HG03045 (cell line): ENCODE results near the gene NAB1.

Source experiments
- ATAC-seq: cut with Tn5 transposase; IDR thresholded peaks from one replicate; pipeline ENCODE4 v1.9.1; 2021; ENCODE audit warnings: mild to moderate bottlenecking, moderate library complexity; ENCODE audit not compliant: unreplicated experiment

NAB1 gene

DNA sequence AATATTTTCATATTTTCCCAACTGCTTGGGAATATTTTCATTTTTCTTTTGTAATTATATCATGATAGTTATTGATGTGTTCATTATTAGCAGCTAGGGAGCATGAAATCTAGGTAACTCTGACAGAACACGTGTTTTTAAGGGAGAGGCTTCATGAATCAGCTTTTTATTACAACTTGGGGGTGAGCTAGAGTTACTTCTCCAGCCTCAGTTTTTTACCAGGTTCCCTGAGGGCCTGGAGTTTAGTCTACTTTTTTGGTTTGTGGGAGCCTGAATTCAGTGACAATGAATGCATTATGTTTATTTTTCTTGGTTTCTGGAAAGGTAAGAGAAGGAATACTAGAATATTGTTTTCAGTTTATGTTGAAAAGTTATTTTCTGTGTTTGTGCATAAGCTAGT lies 18.0 kb downstream of the NAB1 start:
- ATAC-seq, result no peak

DNA sequence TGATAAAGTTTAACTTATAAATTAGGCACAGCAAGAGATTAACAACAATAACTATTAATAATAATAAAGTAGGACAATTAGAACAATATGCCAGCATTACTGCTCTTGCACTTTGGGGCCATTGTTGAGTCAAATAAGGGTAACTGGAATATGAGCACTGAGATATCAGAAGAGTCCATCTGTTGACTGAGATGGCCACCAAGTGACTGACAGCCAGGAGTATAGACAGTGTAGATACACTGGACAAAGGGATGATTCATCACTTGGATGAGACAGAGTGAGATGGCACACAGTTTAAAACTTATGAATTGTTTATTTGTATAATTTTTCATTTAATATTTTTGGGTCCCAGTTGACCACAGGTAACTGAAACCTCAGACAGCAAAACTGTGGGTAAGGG lies 20.0 kb downstream of the NAB1 start:
- ATAC-seq, result no peak

DNA sequence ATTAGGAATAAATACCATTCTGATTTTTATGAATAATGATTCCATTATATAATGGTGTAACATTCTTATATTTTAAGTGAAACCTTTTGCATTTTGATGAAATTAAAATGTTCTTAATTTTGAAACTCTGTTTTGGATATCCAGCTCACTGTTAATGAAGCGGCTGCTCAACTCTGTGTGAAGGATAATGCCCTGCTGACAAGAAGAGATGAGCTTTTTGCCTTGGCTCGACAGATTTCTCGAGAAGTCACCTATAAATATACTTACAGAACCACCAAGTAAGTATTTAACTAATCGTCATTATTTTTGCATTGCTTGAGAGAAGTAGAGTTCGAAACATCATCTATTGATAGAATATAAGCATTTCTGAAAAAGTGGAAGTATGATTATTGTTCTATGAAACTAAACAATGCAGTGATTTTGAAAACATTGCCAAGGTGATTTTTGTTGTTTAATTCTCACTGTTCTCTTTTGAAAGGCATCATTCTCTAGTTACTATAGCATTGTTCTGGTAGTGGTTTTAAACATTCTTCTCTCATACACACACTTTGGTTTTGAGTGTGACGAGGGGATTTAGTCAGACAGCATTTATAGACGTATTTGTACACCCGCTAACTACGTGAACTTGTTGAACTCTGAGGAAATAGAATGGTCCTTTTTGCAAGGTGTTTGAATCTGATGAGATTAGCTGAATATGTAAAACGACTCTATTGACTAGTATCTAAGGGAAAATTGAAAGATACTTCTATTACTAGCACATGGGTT lies 21.5 kb downstream of the NAB1 start:
- peak; percentile 48 for ATAC-seq

DNA sequence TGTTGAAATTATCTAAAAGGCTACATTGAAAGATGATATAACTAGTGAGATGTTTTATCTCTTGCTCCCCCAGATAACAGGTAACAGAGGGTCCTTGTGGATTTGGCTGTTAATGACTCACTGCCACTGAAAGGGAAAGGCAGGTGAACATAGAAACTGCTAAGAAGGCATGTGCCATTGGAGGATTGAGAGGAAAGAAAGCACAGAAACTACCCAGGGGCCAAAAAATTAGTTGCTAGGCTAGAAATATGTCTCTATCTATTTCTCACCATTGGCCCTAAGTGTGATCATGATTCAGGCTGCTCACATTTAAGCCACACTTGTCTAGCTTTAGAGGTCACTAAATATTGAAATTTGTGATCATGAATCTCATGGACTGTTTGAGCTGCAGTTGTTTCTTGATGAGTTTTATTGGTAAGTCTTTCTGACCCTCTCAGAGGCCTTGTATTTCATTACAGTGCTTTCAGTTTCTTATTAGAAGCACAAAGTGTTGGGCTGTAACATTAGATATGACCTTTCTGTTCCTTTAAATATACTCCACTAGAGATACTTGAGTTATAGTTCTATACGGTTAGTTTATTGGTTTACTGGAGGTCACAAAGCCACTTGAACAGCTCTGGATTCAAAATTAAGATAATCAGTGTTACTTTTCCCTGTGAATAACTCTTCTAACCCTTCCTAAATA lies 26.2 kb downstream of the NAB1 start:
- ATAC-seq, result peak; percentile 30

DNA sequence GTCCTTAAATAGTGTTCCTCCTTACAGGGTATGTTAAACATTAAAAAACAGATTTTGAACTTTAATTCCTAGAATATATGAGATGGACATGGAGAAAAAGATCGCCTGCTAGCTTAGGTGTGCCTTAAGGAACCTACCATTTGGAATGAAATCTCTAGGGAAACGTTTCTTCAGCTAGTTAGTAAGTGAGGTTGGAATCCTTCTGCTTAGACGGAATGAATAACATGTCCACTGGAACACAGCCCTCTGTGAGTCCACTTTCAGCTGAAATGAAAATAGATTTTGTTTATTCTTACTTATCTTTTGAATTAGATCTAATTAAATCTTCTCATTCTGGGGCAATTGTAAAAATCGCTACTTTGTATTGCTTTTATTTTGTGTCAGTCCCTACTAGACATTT lies 28.4 kb downstream of the NAB1 start:
- no peak for ATAC-seq

DNA sequence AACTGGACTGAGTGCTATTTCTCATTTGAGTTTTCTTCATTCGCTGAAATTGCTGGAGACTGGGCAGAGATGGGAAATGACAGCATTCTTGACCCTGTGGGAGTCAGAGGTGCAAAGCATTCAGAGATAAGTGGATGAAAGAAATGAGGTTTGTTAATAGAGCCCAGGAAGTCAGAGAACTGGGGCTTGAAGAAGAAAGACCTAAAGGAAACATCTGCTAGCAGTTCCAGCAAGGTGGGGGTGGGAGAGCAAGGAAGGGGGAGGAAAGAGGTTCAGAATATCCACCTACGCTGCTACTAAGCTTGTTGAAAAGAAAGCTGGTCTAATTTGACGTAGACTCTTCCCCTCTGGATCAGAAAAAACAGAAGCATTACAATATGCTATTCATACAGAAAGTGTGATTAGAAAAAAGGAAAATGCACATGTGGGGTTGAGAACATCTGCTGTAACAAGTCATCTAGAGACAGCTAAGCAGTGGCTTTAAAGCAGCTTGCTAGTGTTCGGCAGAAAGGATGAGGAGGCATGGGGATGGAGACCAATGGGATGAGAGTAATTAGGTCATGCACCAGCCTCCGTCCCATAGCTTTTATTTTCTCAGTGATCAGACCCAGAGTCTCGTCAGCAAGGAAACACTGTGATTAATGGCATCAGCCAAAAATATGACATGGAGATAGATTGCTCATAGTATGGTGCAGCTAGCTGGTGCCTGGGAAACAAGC lies 29.7 kb downstream of the NAB1 start:
- peak; percentile 62 for ATAC-seq

DNA sequence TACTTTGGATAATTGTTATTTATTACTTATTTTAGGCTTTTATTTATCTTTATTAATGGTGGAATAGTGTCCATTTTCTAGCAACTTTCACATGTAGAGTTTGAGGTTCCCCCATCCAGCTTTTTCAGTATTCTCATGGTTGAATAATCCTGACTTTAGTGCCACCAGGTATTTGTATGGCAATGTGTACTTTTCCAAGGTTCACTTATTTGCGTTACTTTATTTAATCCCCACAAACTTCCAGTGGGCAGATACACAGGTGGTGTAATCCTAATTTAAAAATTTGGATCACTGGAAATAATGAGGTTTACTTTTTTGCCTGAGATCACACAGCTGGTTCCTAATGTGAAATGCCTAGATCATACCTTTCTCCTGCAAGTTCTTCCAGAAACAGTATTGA lies 30.5 kb downstream of the NAB1 start:
- ATAC-seq, result no peak

DNA sequence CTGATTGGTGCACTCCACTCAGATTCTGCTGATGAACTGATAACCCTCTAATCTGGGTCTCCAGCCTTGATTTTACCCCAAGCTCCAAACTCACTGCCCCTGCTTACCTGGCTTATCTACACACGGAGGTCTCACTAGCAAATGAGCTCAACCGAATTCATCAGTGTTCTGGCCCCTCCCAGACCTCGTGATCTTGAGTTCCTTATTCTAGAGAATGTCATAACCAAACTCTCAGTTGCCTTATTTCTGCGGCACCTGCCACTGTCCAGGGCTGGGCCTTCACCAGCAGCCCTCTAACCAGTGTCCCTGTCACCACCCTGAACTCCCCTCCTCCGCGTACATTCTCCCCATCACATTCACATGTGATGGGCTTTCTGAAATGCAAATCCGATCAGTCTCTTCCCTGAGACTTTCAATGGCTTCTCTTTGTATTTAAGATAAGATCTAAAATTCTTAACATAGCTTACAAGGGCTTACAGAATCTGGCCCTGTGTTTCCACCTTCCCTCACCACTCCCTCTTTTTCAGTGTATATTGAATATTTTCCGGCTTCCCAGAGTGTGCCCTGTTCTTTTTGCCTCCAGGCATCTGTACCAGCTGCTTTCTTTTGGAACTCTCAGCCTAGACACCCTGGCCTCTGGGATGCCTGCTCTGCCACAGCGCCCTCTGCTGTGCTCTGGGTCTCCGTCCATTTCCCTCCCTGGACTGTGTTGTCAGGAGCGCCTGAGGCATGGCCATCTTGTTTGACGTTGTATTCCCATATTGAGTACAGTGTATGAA lies 31.1 kb downstream of the NAB1 start:
- peak; percentile 56 for ATAC-seq

DNA sequence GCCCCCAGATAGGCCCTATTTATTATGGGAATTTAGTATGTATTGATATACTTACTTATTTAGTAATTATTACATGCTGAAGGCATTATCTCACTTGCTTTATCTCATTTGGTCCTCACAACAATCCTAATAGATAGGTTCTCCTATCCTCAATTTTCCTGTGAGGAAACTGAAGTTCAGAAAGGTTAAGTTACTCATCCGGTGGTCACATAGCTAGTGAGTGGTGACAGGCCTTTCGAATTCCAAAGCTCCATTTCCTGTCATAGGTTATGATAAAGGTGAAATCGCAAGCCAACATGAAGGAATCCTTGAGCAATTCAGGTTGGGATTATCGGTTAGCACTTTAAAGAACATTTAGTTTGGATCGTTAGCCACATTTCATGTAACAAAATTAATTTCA lies 33.3 kb downstream of the NAB1 start:
- no peak for ATAC-seq

DNA sequence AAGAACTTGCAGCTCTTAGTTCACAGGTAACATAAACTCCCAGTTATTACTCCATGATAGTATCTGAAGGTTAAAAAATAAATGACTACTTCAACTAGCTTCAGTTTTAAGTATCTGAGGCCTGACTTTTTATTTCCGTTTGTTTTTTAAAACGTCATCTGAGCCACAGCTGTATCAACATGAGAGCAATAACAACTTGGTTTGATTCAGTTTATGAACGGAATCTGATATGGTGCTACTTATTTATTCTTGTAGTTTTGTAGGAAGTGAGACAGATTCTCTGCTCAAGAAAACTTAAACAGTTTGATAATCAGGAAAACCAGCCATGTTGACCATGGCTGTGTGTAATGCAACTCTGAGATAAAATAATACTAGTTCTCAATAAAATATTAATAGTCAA lies 34.9 kb downstream of the NAB1 start:
- no peak for ATAC-seq

DNA sequence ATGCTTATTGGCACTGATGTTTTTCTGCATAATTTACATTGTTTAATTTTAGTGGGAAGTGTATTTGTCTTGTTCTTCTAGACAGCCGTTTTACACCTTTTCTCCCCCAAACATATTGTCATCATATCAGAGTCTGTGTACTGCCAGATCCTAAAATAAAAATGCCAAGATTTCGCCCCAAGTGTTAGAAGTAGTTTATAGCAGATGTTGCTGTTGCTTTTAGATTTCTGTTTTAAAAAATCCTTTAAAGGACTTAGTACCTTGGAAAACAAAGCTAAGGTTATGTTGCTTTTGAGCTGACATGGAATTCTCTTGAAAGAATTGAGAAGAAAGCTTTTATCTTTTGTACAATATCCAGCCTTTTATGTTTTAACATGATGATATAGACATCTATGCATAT lies 36.0 kb downstream of the NAB1 start:
- ATAC-seq, result no peak

DNA sequence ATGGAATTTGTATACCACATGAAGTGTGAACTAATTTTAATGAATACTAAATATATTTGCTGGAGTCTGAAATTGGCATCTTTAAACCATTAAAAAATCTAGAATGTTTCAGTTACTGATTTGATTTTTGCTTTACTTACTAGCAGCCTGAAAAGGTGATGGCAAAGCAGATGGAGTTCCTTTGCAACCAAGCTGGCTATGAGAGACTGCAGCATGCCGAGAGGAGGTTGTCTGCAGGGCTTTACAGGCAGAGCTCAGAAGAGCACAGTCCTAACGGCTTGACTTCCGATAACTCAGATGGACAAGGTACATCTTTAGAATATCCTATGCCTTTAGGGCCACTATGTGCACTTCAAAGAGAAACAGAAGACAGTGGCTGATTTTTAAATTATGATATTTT lies 36.5 kb downstream of the NAB1 start:
- ATAC-seq, result no peak

DNA sequence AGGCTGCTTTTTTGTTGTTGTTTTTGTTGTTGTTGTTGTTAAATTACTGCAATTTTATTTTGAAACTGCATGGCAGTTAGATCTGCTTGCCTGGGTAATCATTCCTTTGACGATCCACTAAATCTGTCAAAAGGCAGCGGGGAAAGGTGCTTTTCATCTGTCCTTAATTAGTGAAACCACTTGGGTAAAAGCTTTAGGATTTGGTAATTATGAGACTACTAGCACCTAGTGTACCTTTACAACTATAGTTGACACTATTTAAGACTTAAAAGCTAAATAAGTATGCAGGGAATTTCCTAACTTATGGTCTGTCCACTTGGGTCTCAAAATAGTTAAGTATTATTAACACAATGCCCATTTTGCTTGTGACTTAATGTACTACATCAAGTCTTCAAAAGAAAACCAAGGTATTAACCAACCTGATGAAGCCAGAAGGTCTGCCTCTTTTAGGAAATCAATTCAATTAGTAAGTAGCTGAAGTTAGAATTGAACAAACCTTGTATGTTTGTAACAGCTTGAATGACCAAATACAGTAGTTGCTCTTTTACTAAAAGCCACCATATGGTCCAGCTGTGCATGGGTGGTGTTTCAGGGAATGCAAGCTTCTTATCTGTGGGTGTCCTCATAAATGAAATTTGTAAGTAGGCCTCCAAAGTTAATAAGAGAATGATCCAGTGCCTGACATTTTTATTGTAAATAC lies 44.8 kb downstream of the NAB1 start:
- ATAC-seq, result peak; percentile 82

DNA sequence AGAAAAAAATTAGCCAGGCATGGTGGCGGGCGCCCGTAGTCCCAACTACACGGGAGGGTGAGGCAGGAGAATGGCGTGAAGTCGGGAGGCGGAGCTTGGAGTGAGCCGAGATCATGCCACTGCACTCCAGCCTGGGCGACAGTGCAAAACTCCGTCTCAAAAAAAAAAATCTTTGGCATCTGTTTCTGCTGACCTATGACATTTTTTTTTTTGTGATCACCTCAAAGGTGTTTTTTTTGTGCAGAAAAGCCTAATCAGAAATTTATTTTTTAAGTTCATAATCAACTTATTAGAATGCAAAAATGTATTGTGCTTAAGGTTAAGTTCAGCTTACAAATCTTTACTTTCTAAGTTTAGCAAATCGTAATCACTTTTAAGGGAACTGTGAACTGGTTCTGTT lies 45.6 kb downstream of the NAB1 start:
- no peak for ATAC-seq

DNA sequence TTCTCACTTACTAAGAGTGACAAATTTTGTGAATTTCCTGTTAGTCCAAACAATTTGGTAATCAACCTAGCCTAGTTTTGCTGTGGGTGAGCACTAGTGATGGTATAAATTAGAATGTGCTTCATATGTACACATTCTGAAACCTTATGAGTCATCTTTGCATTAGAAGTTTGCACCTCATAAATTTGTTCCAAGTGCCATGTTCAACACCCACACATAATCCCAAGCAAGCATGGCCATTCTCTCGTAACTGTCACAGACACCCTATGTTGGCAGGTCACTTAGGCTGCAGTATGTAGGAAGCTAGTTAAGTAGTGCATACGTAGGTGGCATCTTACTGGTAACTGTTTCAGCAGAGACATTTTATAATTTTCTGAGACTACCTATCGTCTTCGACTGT lies 46.9 kb downstream of the NAB1 start:
- ATAC-seq, result no peak

DNA sequence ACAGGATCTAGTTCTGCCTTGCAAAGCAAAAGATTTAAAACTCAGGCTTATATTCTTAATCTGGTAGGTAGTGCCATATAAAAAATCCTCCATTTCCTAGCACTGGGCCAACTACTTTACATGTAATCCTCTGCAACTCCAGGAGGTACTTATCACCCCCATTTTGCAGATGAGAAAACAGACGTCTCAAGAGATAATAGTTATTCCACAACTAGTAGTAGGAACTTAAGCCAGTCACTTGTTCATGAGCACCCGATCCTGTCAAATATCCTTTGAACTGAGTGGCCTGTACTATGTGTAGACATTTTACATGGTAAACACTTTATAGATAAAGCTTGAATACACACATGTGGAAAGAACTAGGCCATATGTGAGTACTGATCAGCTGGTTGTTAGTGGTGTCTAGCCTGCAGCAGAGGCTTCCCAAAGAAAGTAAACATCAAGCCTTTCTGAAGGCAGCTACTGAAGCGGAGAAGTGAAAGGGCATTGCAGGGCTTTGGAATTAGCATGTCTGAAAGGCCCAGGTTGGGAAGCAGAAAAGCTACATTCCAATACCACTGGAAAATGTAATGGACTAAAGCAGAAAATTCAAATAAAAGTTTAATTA lies 48.0 kb downstream of the NAB1 start:
- no peak for ATAC-seq

DNA sequence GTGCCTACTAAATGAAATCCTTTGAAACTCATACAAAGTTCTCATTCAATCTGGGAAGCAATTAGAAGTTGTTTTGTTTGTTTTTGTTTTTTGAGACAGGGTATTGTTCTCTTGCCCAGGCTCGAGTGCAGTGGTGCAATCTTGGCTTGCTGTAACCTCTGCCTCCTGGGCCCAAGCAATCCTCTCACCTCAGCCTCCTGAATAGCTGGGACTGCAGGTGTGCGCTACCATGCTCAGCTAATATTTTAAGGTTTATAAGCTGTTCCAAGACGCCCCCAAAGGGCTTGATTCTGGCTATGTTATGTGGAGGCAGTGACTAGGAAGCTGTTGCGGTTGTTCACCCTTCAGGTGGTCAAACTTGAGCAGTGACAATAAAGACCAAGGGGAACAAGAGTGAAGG lies 48.5 kb downstream of the NAB1 start:
- ATAC-seq, result no peak

DNA sequence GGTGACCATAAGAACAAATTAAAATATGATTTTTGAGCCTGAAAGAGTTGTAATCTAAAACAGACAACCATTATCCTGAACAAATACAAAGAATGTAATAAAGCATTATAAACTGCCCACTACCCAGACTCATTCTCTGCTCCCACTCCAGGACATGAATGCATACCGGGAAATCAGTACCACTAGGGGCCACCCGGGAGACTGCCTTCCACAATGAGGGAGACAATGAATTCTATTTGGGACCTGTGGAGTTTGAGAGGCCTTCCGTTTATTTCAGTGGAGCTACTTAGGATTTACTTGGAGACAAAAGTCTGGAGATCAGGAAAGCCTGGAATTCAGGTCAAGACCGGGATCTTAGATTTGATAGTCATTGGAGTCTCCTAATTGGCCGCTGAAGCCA lies 50.0 kb downstream of the NAB1 start:
- ATAC-seq, result no peak

DNA sequence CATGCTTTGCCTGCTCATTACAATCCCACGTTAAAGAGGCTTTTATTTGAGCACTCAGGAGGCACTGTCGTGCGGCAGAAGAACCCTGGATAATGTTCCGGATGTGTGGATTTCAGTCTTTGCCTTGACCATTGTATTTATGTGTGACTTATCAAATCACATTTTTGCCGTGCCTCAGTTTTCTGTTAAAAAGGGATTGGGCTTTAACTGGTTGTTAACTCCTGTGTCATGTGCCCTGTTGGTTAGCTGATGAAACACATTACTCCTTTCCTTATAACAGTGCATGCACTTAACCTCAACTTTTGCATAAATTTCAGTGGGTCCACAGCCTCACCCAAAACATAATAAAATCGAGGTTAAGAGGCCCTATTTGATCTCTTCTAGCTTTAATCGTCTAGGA lies 52.7 kb downstream of the NAB1 start:
- ATAC-seq, result peak; percentile 71

DNA sequence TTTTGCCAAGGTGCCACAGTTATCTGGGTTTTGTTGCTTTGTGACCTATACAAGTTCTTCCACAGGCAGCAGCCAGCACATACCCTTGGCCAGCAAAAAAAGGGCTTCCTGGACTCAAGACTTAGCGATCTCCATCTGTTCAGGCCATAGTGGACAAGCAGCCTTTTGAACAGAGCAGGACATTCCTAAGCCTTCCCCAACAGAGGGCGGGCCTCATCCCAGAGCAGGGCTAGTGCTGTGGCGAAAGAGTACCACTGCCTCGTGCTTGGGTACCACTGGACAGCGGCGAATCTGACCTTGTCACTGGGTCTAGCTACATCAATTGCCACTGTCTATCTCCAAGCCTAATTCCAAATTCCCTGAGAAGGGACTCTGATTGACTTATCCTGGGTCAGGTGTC lies 56.4 kb downstream of the NAB1 start:
- no peak for ATAC-seq
